Sciatic nerve (tissue), 2 donors: ENCODE measurements around the gene SYN1. TPM values are rescaled to one million over a fixed set of nuclear protein-coding genes. Genes with fewer than 3 reads are reported as not detected.

Source experiments
- ATAC-seq: fragments of 200-7000 bp; cut with Tn5 transposase; one replicate; pipeline ENCODE4 v1.9.1; 2020; ENCODE audit warnings: mild to moderate bottlenecking, moderate library complexity
- DNase-seq: peaks from one replicate; pipeline ENCODE4 v3.0.0-alpha.2; 2020; ENCODE audit warnings: low spot score
- intact Hi-C: fragments of 100-400 bp; cut with DNase I; formaldehyde crosslinking; loops from one replicate; pipeline ENCODE4 v1.14.2; 2022
- total RNA-seq: library from RNA; stranded (reverse); fragmentation: NEBNext Ultra II Directional; extraction: Animal tissue kit (Norgen Biotek cat#: 25700); gene quantifications from one replicate; pipeline ENCODE4 v1.2.1, GENCODE V29; 2021
- donor health status: DM: no; HTN: no; CAD: no.
- donor health status: DM: no; HTN: no; CAD: no.

SYN1 gene
- total RNA-seq, 1 donor from 2014 or later, result 2.9 TPM

DNA sequence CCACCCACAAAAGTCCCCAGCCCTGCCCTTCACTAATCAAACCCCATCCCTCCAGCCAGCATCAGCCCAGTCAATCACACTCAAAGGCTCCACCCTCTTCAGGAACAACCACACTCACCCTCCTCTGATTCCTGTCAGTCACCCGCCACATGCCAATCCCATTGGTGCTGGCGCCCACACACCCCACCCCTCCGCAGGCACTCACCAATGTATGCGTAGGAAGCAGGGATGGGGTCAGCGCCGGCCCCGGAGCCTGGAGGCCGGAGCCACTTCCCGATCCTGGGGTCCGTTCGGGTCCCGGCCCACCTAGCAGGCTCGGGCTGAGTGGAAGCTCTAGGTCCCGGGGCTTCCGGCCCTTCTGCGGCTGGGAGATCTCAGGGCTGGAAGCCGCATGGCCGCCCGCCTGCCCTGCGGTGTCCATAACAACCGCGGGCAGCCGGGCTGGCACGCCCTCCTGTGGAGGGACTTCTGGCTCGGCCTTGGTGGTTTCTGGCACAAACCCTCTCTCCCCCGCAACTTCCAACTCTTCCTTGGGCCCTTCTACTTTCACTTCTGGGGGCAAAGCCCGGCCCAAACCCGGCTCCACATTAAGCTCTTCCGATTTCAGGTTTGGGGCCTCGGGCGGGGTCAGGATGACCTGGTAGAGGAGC lies 18.0 kb upstream of the SYN1 start:
- intact Hi-C loops, result no loop called here
- peak; percentile 80 for ATAC-seq
- no peak for DNase-seq

DNA sequence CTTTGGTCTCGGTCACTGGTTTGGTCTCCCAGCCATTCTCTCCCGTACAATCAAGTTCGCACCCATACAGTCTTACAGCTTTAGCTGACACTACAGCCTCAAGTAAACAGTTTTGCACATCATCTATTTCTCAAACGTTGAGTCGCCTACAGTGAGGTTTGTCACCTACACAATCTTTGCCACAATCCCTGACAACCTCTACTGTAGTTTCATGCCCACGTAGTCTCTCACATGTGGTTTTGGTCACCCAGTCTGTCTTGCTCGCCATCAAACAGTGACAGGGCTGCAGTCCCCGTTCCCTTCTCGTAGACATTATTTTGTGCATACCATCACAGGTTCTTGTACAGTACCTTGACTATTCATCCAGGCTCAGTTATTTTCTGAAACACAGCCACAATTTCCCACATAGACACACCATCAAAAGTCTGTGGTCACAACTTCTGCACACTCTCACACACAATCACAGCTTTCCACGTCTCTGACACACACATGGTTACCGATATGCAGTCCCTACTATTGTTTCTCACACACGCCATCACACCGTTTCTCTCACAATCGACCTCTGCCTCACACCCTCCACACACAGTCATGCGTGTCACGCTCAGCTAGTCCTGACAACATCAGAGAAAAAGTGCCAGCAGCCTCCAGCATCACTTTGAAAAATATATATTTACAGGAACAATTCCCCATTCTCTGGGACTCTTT lies 15.4 kb upstream of the SYN1 start:
- DNase-seq (no peak), ATAC-seq (no peak)
- intact Hi-C loops, result no loop called here

DNA sequence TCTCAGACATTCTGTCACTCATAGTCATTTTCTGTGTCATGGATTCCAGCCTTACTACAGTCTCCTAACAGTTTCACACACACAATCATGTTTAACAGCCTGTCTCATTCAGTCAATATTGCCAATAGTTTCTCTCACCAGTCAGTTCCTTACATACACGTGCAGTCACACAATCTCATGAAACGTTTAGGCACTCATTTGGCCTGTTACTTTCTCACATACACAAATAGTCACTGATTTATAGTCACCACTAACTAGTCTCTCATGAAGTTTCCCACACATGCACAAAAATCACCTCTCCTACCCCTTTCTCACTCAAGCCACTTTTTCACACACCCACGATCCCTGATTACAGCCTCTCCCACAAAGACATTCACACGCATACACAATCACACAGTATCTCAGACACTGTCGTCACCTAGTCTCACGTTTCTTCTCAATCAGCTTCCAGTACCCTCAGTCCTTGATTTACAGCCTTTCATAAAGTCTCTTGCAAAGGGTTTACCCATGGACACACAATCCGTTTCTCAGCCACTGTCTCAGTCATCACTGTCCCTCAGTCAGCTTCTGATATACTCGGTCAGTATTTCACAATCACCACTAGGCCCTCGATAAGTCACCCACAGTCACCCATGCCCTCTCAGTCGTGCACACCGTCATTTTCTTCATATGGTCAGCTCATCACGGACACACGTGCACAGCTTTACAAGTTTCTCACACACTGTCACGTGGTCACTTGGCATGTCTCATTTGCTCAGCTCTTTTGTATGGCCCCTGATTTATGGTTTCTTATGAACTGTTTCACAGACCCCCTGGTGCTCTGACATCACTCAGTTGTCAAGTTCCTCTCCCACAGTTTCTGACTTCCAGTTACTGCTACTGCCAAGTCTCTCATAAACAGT lies 14.3 kb upstream of the SYN1 start:
- ATAC-seq (no peak), DNase-seq (no peak)
- intact Hi-C loops, result no loop called here

DNA sequence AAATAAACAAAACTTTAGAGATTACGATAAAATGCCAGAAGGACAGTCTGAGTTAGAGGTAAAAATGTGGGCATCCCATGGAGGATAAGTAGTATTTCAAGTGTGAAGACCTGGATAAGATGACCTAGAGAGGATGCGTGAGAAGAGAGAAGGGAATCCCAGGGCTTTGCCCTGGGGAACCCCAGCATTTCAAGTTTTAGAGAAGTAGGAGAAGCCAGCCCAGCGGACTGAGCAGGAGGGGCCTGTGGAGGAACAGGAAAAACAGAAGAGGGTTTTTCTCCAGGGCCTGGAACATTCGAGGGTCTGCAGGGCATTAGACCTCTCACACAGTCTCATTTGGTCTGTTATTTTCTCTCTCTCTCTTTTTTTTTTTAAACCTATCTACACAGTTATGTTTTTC lies 13.0 kb upstream of the SYN1 start:
- ATAC-seq, result no peak
- no peak for DNase-seq
- intact Hi-C loops, result no loop called here

DNA sequence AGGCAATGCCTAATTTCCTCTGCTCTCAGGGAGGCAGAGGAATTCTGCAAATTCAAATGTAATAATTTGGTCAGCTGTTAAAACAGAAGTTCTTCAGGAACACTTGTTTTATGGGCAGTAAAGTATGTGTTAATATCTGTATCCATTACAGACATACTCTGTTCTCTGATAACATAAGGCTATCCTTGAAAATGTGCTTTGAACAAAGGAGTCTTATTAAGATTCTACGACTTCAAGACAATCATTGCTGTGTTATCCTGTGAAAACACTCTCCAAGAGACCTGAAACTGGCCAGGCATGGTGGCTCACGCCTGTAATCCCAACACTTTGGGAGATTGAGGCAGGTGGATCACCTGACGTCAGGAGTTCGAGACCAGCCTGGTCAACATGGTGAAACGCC lies 12.0 kb upstream of the SYN1 start:
- DNase-seq (no peak), ATAC-seq (peak; percentile 7)
- intact Hi-C loops, result no loop called here

DNA sequence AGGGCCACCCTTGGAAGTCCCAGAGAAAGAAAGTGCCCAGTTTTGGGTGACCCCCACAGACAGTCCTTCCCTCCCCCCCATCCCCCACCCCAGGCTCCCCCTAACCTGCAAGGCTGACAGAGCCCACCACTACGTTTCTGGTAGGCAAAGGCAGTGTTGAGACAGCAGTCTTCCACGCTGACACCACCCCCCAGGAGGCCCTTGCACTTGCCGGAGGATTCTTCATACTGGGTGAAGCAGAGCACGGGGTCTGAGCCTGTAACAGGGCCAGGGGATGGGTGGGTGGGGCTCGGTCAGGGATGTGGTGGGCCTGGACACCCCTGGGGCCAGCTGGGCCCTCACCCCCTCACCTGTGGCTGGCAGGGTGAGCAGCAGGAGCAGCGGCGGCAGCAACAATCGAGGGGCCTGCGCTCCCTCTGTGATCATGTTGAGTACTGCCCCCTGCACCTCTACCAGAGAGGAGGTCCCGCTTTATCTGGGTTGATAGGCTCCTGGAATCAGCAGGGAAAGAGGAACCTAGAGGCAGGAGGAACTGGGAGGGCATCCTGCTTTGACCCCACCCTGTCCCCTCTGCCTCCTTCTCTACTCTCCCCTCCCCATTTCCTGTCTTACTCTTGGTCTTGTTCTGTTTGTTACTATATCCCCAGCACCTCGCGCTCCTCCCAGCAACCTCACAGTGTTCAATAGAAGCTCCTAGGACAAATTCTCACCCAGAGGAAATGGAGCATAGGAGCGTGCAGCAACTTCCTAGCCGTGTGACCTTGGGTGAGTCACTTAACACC lies 10.0 kb upstream of the SYN1 start, which contains the start of gene CFP:
Gene CFP, minus strand, starts transcription at position 512 of the 782 bp plus-strand sequence. Its CDS starts 86 bp downstream, at position 426.
- intact Hi-C loops, result no loop called here
- ATAC-seq, result no peak
- DNase-seq, result no peak

DNA sequence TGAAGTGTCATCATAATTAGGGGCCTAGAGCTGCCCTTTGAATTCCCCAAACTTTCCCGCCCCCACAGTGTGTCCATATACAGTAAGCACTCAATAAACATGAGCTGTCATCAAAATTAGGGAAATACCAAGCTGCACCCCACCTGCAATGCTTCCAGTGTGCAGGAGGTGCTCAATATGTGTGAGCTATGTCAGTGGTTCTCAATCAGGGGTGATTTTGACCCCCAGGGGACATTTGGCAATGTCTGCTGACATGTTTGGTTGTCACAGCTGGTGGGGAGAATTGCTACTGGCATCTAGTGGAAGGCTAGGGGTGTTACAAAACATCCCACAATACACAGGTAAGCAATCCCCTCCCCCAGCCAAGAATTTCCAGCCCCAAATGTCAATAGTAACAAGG lies 9.3 kb upstream of the SYN1 start:
- no peak for DNase-seq
- intact Hi-C loops, result no loop called here
- no peak for ATAC-seq

DNA sequence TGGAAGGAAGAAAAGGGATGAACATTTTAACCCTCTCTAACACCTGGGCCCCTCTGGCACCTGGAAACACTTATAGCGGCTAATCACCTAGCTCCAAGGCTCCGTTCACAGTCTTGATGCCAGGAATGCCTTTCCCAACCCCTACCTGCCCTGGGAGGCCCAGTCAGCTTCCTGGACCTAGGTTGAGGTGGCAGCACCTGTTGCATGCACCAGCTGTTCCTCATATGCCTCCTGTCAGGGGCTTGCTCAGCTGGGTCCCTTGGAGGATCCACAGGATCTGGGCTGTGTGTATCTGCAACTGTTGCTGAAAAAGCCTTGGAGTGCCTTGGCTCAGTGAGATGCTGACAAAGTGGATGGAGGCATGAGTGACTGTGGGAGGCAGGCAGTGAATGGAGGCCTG lies 5.7 kb upstream of the SYN1 start:
- DNase-seq (no peak), ATAC-seq (no peak)
- intact Hi-C loops, result no loop called here

DNA sequence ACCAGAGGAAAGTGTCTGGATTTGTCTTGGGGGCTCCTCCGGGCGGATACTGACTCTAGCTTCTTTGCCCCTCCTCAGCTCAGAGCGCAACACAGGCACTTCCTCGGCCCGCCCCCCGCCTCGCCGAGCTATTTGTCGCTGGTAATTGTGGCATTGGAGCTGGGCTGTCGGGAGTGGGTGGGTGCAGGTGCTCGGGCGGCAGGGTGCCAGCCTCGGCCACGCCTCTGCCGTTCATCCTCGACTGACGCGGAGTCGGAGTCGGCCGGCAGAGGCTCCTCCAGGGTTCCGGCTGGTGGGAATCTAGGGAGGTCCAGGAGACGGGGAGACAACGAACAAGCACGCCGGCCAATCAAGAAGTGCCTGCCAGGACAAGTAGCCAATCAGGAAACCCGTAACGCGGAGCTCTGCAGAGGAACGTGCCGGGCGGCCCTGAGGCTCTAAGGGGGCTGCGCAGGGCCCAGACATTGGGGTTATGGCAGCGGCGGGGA lies 3.9 kb upstream of the SYN1 start:
- intact Hi-C loops, result no loop called here
- no peak for DNase-seq
- ATAC-seq, result peak; percentile 16

DNA sequence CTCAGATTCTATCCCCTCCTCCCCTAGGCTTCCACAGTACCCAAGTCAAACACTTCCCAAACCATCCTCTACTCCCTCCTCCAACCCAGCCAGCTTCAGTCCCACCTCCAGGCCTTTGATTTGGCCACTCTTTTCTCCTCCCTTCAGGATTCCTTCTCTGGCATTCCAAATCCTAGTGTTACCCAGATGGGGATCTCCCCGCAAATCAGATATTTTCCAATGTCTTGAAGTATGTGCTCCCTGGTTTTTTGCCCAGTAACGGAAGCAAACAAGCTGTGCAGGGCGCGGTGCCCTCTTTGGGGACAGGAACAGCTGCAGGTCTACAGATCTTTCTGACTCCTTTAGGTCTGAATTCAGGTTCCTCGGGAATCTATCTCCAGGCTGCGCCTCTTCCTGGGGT lies 2.2 kb upstream of the SYN1 start:
- intact Hi-C loops, result no loop called here
- no peak for ATAC-seq
- DNase-seq, result peak; percentile 10

DNA sequence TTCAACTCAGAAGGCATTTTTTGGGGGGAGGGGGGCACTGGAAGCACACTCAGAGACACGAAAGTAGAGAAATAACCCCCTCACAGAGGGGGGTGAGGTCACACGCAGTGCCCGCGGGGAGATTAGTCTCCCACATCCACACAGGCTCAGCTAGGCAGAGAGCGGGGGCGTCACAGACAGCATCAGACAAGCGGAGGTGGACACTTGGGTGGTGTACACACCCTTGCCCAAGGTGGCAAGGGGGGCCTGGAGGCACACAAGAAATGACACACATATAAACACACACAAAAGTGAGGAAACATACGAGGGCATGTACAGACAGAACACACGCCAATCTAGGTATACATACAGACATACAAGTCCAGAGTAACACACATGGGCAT lies 637 bp upstream of the SYN1 start:
- no peak for DNase-seq
- no peak for ATAC-seq
- intact Hi-C loops, result no loop called here

DNA sequence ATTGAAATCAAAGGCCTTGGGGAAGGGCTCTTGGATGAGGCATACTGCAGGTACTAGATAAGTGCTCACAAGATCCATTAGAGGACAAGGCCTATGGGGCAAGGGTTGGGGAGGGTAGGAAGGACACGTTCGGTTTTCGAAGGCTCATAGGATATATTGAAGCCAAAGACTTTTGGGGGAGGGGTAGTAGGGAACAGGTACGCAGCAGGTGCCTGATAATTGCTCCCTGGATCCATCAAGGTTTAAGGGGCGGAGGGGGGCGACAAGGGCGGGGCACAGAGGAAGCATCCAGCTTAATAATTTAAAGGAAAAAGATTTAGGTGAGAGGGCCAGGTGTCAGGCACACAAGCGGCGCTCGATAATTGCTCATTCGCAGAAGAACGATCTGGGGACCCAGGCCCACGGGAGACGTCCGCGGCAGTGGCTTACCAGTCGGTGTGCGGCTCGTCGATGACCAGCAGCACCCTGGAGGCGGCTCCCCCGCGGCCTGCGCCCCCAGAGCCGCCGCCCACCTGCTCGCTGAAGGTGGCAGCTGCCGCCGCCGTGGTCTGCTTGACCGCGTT lies 653 bp downstream of the SYN1 start:
- intact Hi-C loops, result no loop called here
- ATAC-seq (no peak), DNase-seq (no peak)

DNA sequence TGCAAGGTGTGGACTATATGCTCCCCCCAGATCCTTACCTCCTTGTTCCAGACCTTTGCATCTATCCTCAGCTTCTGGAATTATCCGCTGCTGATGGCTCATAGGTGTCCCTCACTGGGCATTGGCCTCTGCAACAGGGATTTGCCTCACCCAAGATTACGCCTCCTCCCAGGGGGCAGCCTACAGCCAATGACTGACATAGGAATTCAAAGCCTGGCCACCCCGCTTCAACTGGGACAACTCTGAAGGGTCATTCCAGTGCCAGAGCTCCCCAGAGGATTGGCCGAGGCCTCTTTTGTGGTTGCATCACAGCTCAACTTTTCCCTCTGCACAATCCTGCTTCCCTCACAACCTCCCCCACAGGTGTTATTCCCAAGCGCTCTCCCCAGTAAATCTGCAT lies 5.0 kb downstream of the SYN1 start:
- DNase-seq, result peak; percentile 39
- no peak for ATAC-seq
- intact Hi-C loops, result no loop called here

DNA sequence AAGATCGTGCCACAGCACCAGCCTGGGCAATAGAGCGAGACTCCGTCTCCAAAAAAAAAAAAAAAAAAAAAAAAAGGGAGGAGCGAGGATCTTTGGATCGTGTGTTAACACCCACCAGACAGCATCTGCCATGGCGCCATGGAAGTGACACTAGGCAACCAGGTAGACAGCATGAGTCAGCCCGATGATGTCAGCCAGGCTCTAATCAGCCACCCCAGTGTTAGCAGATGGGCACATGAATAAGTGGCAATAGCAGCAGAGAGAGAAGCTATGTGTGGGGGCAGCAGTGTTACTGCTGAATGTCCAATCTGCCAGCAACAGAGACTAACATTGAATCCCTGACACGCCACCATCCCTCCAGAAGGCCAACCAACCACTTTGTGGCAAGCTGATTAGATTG lies 6.6 kb downstream of the SYN1 start:
- ATAC-seq (no peak), DNase-seq (no peak)
- intact Hi-C loops, result no loop called here

DNA sequence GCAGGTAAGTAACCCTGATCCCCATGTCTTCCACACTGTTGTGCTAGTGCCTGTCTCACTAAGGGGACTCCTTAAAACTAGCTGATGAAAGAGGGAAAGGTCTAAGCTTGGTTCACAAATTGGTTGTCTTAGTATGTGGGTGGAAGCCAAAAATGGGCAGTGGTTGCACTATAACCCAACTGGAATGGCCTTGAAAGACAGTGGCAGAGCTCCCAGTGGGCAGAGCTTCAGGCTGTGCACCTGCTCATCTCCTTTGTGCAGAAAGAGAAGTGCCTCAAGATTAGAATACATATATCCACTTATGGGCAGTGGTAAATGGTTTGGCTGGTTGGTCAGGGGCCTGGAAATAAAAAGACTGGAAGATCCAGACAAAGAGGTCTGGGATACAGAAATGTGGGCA lies 7.2 kb downstream of the SYN1 start:
- intact Hi-C loops, result no loop called here
- DNase-seq (no peak), ATAC-seq (no peak)

DNA sequence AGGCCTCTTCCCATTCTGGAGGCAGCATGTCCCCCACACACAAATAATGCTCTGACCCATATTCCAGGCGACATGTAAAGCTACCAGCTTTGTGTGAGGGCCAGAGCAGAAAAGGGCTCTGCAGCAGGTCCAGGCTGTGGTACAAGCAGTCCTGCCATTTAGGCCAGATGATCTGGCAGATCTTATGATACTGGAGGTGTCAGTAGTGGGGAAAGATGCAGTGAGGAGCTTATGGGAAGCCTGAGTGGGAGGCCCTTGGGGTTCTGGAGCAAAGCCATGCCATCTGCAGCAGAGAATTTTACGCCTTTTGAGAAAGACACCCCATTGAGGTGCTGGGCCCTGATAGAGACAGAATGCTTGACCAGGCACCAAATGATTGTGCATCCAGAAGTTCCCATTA lies 7.7 kb downstream of the SYN1 start:
- intact Hi-C loops, result no loop called here
- DNase-seq, result no peak
- no peak for ATAC-seq

DNA sequence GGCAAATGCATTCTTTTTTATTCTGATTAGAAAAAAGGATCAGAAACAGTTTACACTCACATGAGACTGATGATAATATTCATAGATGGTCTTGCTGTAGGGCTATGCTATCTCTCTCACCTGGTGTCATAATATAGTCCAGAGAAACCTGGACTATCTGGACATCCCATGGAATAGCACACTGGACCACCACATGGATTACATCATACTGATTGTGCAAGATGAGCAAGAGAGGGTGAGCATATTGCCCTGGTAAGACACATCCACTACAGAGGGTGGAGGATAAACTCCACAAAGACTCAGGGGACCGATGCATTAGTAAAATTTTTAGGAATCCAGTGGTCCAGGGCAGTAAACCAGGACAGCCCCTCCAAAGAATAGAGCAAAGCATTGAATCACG lies 8.2 kb downstream of the SYN1 start:
- no peak for ATAC-seq
- no peak for DNase-seq
- intact Hi-C loops, result no loop called here

DNA sequence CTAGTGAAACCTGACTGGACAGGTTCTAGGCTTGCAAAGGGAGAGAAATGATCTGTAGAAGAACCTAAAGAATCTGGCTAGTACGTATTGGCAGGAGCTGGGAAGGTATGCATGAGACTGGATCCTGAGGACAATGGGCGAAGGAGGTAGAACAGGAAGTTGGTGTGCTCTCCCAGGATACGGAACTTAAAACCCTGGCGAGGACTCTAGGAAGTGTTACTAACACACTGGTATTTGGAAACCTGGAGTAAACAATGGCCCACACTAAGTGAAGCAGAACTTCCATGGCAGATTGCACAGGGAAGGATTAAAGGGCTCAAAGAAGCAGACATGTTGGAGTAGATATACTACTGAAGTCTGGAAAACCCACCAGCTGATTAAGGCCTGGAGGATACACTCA lies 9.1 kb downstream of the SYN1 start:
- ATAC-seq, result no peak
- intact Hi-C loops, result no loop called here

More for the DNA sequence above, 9.1 kb downstream of the SYN1 start:
- DNase-seq, result no peak
